ENCODE measurements around the gene CMIP. TPM values are rescaled to one million over a fixed set of nuclear protein-coding genes. Genes with fewer than 3 reads are reported as not detected.

The CMIP gene
- polyA plus RNA-seq, 1 experiment, result 2.7 TPM

DNA sequence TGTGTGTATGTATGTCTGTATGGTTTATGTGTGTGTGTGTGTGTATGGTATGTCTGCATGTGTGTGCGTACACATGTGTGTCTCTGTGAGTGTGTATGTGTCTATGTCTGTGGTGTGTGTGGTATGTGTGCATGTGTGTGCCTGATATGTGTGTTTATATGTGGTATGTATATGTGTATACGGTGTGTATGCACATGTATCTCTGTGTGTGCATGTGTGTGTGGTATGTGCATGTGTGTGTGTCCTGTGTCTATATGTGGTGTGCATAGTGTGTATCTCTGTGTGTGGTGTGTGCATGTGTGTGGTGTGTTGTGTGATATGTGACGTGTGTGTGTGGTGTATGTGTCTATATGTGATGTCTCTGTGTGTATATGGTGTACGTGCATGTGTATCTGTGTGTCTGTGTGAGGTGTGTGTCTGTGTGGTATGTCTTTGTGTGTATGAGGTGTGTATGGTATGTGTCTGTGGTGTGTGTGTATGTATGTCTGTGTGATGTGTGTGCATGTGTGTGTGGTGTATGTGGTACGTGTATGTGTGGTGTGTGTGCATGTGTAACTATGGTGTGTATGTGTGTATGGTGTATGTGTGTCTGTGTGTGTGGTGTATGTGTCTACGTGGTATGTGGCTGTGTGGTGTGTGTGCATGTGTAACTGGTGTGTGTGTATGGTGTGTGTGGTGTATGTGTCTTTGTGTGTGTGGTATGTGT lies 170.2 kb downstream of the CMIP start:
- Histone ChIP-seq H3K27ac (ENCODE audit: low read depth, low read length) (no peak overlapping the region), H3K4me3 (ENCODE audit: low read depth, low read length) (no peak overlapping the region), H3K9me3 (ENCODE audit: control insufficient read depth, insufficient read depth, low read length) (no peaks in the 10 kb centered on the region; the same call in 1 of the 2 replicates), H3K27me3 (ENCODE audit: control insufficient read depth, insufficient read depth, low read length) (no peaks in the 10 kb centered on the region)
- POLR2A ChIA-PET, result no interaction called here
- TF ChIP-seq, protein P1, sequence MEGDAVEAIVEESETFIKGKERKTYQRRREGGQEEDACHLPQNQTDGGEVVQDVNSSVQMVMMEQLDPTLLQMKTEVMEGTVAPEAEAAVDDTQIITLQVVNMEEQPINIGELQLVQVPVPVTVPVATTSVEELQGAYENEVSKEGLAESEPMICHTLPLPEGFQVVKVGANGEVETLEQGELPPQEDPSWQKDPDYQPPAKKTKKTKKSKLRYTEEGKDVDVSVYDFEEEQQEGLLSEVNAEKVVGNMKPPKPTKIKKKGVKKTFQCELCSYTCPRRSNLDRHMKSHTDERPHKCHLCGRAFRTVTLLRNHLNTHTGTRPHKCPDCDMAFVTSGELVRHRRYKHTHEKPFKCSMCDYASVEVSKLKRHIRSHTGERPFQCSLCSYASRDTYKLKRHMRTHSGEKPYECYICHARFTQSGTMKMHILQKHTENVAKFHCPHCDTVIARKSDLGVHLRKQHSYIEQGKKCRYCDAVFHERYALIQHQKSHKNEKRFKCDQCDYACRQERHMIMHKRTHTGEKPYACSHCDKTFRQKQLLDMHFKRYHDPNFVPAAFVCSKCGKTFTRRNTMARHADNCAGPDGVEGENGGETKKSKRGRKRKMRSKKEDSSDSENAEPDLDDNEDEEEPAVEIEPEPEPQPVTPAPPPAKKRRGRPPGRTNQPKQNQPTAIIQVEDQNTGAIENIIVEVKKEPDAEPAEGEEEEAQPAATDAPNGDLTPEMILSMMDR (IDR thresholded peaks at IDR 0.05; ENCODE audit: low read depth, low read length), result no peak
- no peak for DNase-seq (ENCODE audit: low read depth, low spot score)
- CTCF ChIA-PET, result no interaction called here

DNA sequence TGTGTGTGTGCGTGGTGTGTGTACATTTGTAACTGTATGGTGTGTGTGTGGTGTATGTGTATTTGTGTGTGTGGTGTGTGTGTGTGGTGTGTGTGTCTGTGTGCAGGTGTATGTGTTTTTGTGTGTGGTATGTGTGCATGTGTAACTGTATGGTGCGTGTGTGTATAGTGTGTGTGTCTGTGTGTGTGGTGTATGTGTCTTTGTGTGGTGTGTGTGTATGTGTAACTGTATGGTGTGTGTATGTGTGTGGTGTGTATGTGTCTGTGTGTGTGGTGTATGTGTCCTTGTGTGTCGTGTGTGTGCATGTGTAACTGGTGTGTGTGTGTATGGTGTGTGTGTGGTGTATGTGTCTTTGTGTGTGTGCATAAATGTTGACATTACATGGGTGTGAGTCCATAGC lies 170.8 kb downstream of the CMIP start:
- Histone ChIP-seq H3K9me3 (ENCODE audit: control insufficient read depth, insufficient read depth, low read length) (no peaks in the 10 kb centered on the region; the same call in 1 of the 2 replicates), H3K27ac (ENCODE audit: low read depth, low read length) (no peak overlapping the region), H3K27me3 (ENCODE audit: control insufficient read depth, insufficient read depth, low read length) (no peaks in the 10 kb centered on the region), H3K4me3 (ENCODE audit: low read depth, low read length) (no peak overlapping the region)
- no peak for DNase-seq (ENCODE audit: low read depth, low spot score)
- CTCF ChIA-PET, result interaction anchor here (0.6 to 1.4 kb wide), 3 partner anchors 39 to 354 kb away, joined by 3 read pairs; no protein-coding TSS in a partner anchor
- TF ChIP-seq, protein P1 (IDR thresholded peaks at IDR 0.05; ENCODE audit: low read depth, low read length), result no peak
- POLR2A ChIA-PET, result no interaction called here

DNA sequence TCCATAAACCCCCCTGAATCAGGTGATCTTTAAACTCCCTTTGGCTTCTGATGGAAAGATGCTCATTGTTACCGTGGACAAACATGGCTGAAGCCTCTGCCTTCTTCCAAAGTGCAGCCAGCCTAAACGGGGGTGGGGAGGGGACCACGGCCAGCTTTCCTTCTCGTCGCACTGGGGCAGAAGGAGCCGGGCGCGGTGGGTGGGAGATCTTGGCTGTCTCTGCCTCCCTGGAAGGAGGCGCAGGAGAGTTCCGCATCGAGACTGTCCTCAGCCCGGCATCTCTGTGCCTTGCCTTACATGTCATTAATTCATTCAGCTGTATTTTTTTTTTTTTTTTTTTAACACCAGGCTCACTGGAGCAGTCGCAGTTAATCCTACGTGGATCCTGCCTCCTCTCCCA lies 171.2 kb downstream of the CMIP start:
- no peak overlapping the region for H3K27ac ChIP-seq (ENCODE audit: low read depth, low read length)
- no peak for DNase-seq (ENCODE audit: low read depth, low spot score)
- TF ChIP-seq, protein P1 (IDR thresholded peaks at IDR 0.05; ENCODE audit: low read depth, low read length), result no peak
- CTCF ChIA-PET, result interaction anchor here (0.6 to 1.4 kb wide), 3 partner anchors 39 to 354 kb away, joined by 3 read pairs; no protein-coding TSS in a partner anchor
- POLR2A ChIA-PET, result no interaction called here
- H3K9me3 ChIP-seq (ENCODE audit: control insufficient read depth, insufficient read depth, low read length), result no peaks in the 10 kb centered on the region; the same call in 1 of the 2 replicates
- H3K27me3 ChIP-seq (ENCODE audit: control insufficient read depth, insufficient read depth, low read length), result no peaks in the 10 kb centered on the region
- no peak overlapping the region for H3K4me3 ChIP-seq (ENCODE audit: low read depth, low read length)

DNA sequence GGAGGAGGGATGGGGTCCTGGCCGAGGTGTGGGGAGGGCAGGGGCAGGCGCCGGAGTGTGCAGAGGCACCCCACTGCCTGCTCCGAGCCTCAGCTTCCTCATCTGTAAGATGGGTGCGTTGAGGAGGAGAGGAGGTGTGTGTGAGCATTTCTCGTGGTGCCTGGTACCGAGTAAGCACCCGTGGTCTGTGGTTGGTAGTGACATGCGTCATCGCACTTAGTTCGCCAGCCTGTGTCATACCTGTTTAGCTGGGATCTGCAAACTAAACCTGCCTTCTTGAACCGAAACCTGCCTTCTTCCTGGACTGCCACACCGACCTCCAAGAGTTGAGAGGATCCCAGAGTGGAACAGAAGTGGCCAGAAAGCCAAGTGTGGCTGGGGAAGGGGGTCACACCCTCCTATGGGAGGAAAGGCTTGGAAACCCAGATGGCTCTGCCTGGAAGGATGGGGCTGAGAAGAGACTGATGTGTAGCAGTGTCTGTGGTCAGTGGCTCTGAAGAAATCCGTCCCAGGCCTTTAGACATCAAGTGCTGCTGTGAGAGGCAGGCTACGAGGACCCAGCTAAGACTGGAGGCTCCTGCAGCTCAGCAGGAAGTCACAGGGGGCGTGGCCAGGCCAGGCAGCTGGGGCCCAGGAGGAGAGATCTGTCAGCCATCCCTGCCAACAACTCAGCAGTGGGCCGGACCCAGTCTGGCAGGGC lies 171.9 kb downstream of the CMIP start:
- ChIA-PET CTCF (interaction anchor here (1.4 kb wide), 1 partner anchor 212 kb away, joined by 3 read pairs; no protein-coding TSS in a partner anchor), POLR2A (no interaction called here)
- DNase-seq (ENCODE audit: low read depth, low spot score), result no peak
- no peak overlapping the region for H3K4me3 ChIP-seq (ENCODE audit: low read depth, low read length)
- TF ChIP-seq, protein P1 (IDR thresholded peaks at IDR 0.05; ENCODE audit: low read depth, low read length), result no peak
- no peaks in the 10 kb centered on the region; the same call in 1 of the 2 replicates for H3K9me3 ChIP-seq (ENCODE audit: control insufficient read depth, insufficient read depth, low read length)
- no peaks in the 10 kb centered on the region for H3K27me3 ChIP-seq (ENCODE audit: control insufficient read depth, insufficient read depth, low read length)
- peak overlapping the region; percentile 11 for H3K27ac ChIP-seq (ENCODE audit: low read depth, low read length)

DNA sequence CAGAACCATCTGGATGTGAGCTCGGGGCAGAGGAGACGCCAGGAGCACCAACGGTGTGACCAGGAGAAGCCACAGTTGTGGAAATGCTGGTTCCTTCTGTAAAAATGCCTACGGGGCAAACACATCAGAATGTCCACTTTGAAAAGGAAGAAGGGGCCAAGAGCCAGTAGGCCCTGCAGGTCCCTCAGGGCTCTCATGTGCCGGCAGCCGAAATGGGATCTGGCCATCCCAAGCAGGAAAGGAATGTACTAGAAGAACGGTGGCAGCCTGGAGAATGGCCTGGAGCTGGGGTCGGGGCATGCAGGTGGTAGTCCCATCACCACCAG lies 172.4 kb downstream of the CMIP start:
- ChIA-PET POLR2A (interaction anchor here (0.7 kb wide), 1 partner anchor 171 kb away, joined by 3 read pairs; no protein-coding TSS in a partner anchor), CTCF (interaction anchor here (1.4 kb wide), 1 partner anchor 213 kb away, joined by 3 read pairs; no protein-coding TSS in a partner anchor)
- Histone ChIP-seq H3K27me3 (ENCODE audit: control insufficient read depth, insufficient read depth, low read length) (no peaks in the 10 kb centered on the region), H3K4me3 (ENCODE audit: low read depth, low read length) (no peak overlapping the region), H3K27ac (ENCODE audit: low read depth, low read length) (no peak overlapping the region), H3K9me3 (ENCODE audit: control insufficient read depth, insufficient read depth, low read length) (no peaks in the 10 kb centered on the region; the same call in 1 of the 2 replicates)
- TF ChIP-seq, protein P1 (IDR thresholded peaks at IDR 0.05; ENCODE audit: low read depth, low read length), result no peak
- DNase-seq (ENCODE audit: low read depth, low spot score), result no peak
